Neural cell (in vitro differentiated cells): ENCODE results near the gene SSTR1.

ENCODE experiments used
- EP300 ChIP-seq: fragments of 450-650 bp; conservative IDR thresholded peaks from 2 replicates; pipeline ENCODE4 v1.6.1; 2014; ENCODE audit warnings: antibody characterized with exemption, mild to moderate bottlenecking, moderate library complexity; ENCODE audit not compliant: poor library complexity, severe bottlenecking
- SMC3 ChIP-seq: fragments of 450-650 bp; conservative IDR thresholded peaks from 2 replicates; pipeline ENCODE4 v1.6.1; 2014; ENCODE audit warnings: antibody characterized with exemption, mild to moderate bottlenecking, moderate library complexity; ENCODE audit not compliant: poor library complexity
- TAF1 ChIP-seq: IDR thresholded peaks from 2 replicates; pipeline ENCODE4 v1.6.1; 2012; ENCODE audit warnings: low read depth
- TF ChIP-seq, protein P1 (sequence below): fragments of 450-650 bp; IDR thresholded peaks from 2 replicates; pipeline ENCODE4 v1.5.1; 2014; ENCODE audit warnings: antibody characterized with exemption, mild to moderate bottlenecking, moderate library complexity; ENCODE audit not compliant: poor library complexity, severe bottlenecking
- TF ChIP-seq, protein P2 (sequence below): IDR thresholded peaks from 2 replicates; pipeline ENCODE4 v1.6.1; 2012; ENCODE audit warnings: borderline replicate concordance

DNA sequence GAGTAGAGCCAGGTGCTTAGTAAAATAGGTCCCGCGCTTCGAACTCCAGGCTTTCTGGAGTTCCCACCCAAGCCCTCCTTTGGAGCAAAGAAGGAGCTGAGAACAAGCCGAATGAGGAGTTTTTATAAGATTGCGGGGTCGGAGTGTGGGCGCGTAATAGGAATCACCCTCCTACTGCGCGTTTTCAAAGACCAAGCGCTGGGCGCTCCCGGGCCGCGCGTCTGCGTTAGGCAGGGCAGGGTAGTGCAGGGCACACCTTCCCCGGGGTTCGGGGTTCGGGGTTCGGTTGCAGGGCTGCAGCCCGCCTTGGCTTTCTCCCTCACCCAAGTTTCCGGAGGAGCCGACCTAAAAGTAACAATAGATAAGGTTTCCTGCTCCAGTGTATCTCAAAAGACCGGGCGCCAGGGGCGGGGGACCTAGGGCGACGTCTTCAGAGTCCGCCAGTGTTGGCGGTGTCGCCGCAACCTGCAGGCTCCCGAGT lies 3.6 kb downstream of the SSTR1 start:
- TF ChIP-seq, protein P1, sequence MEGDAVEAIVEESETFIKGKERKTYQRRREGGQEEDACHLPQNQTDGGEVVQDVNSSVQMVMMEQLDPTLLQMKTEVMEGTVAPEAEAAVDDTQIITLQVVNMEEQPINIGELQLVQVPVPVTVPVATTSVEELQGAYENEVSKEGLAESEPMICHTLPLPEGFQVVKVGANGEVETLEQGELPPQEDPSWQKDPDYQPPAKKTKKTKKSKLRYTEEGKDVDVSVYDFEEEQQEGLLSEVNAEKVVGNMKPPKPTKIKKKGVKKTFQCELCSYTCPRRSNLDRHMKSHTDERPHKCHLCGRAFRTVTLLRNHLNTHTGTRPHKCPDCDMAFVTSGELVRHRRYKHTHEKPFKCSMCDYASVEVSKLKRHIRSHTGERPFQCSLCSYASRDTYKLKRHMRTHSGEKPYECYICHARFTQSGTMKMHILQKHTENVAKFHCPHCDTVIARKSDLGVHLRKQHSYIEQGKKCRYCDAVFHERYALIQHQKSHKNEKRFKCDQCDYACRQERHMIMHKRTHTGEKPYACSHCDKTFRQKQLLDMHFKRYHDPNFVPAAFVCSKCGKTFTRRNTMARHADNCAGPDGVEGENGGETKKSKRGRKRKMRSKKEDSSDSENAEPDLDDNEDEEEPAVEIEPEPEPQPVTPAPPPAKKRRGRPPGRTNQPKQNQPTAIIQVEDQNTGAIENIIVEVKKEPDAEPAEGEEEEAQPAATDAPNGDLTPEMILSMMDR, result no peak
- TF ChIP-seq TAF1 (no peak), EP300 (no peak), SMC3 (no peak)
- TF ChIP-seq, protein P2, sequence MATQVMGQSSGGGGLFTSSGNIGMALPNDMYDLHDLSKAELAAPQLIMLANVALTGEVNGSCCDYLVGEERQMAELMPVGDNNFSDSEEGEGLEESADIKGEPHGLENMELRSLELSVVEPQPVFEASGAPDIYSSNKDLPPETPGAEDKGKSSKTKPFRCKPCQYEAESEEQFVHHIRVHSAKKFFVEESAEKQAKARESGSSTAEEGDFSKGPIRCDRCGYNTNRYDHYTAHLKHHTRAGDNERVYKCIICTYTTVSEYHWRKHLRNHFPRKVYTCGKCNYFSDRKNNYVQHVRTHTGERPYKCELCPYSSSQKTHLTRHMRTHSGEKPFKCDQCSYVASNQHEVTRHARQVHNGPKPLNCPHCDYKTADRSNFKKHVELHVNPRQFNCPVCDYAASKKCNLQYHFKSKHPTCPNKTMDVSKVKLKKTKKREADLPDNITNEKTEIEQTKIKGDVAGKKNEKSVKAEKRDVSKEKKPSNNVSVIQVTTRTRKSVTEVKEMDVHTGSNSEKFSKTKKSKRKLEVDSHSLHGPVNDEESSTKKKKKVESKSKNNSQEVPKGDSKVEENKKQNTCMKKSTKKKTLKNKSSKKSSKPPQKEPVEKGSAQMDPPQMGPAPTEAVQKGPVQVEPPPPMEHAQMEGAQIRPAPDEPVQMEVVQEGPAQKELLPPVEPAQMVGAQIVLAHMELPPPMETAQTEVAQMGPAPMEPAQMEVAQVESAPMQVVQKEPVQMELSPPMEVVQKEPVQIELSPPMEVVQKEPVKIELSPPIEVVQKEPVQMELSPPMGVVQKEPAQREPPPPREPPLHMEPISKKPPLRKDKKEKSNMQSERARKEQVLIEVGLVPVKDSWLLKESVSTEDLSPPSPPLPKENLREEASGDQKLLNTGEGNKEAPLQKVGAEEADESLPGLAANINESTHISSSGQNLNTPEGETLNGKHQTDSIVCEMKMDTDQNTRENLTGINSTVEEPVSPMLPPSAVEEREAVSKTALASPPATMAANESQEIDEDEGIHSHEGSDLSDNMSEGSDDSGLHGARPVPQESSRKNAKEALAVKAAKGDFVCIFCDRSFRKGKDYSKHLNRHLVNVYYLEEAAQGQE, result no peak
